DND-41 (cell line): ENCODE measurements around the gene TSC2.

Experiments
- ATAC-seq: fragments of 200-7000 bp; cut with Tn5 transposase; 3 replicates; pipeline ENCODE4 v1.9.1; 2021; ENCODE audit warnings: low read depth; ENCODE audit not compliant: insufficient read depth
- DNase-seq: peaks from one replicate; pipeline ENCODE4 v3.0.0-alpha.2; 2020
- H2AFZ ChIP-seq: 2 replicates; pipeline ENCODE4 v1.6.0; 2012; ENCODE audit warnings: low read depth, low read length
- H3K27ac ChIP-seq: 2 replicates; pipeline ENCODE4 v1.5.1; 2012; ENCODE audit warnings: low read length, inconsistent platforms
- H3K27me3 ChIP-seq: fragments of 200-600 bp; sonication (generic); 2 replicates; pipeline ENCODE4 v1.6.0; 2012; ENCODE audit warnings: low read length, mild to moderate bottlenecking, inconsistent platforms; ENCODE audit not compliant: insufficient read depth, poor library complexity
- H3K36me3 ChIP-seq: 2 replicates; pipeline ENCODE4 v1.5.1; 2012; ENCODE audit warnings: low read length, inconsistent platforms; ENCODE audit not compliant: insufficient read depth
- H3K4me1 ChIP-seq: 2 replicates; pipeline ENCODE4 v1.5.1; 2012; ENCODE audit warnings: mild to moderate bottlenecking, low read length; ENCODE audit not compliant: insufficient read depth
- H3K4me2 ChIP-seq: 2 replicates; pipeline ENCODE4 v1.6.0; 2012; ENCODE audit warnings: mild to moderate bottlenecking, moderate library complexity, low read length, inconsistent platforms; ENCODE audit not compliant: insufficient read depth
- H3K4me3 ChIP-seq, 2 experiments: fragments of 200-600 bp in 1 of 2; shearing (Covaris generic) in 1 of 2; 2 replicates each; pipeline ENCODE4 v1.5.1; 2012 to 2016; ENCODE audit warnings: inconsistent platforms in 2 of 2, low read length in 2 of 2, mild to moderate bottlenecking in 2 of 2, low read depth in 1 of 2, moderate library complexity in 1 of 2
- H3K79me2 ChIP-seq: 2 replicates; pipeline ENCODE4 v1.6.0; 2012; ENCODE audit warnings: low read length, inconsistent platforms; ENCODE audit not compliant: insufficient read depth
- H3K9ac ChIP-seq: 2 replicates; pipeline ENCODE4 v1.6.0; 2012; ENCODE audit warnings: low read depth, mild to moderate bottlenecking, inconsistent platforms, low read length, moderate library complexity
- H3K9me3 ChIP-seq: 2 replicates; pipeline ENCODE4 v1.5.1; 2012; ENCODE audit warnings: low read length, moderate library complexity, mild to moderate bottlenecking, inconsistent platforms; ENCODE audit not compliant: insufficient read depth, severe bottlenecking
- H4K20me1 ChIP-seq: 2 replicates; pipeline ENCODE4 v1.6.0; 2012; ENCODE audit warnings: low read length; ENCODE audit not compliant: insufficient read depth
- CTCF ChIP-seq: IDR thresholded peaks from 2 replicates; pipeline ENCODE4 v1.5.1; 2012; ENCODE audit warnings: borderline replicate concordance, low read length, moderate library complexity, mild to moderate bottlenecking; ENCODE audit not compliant: poor library complexity, severe bottlenecking; ENCODE audit errors: extremely low read depth
- EZH2 ChIP-seq: IDR thresholded peaks from 3 replicates; pipeline ENCODE4 v1.6.1; 2012; ENCODE audit warnings: borderline replicate concordance, low read depth, mild to moderate bottlenecking, moderate library complexity, low read length, inconsistent platforms; ENCODE audit not compliant: severe bottlenecking

Gene TSC2

GRCh38 chr16:2035431-2036199 lies 12.2 kb upstream of the TSC2 start:
- no peaks in the 10 kb centered on the region for H3K27me3 ChIP-seq
- DNase-seq (no peak), ATAC-seq (no peak)
- no peaks in the 10 kb centered on the region for H3K36me3 ChIP-seq
- no peak overlapping the region for H3K4me2 ChIP-seq
- no peaks in the 10 kb centered on the region for H3K4me1 ChIP-seq
- H3K27ac ChIP-seq, result no peak overlapping the region
- H3K79me2 ChIP-seq, result no peaks in the 10 kb centered on the region
- no peak overlapping the region for H2AFZ ChIP-seq
- TF ChIP-seq EZH2, result no peak
- H3K4me3 ChIP-seq, result no peak overlapping the region
- 0 out of 2 replicates have a peak, but pooled peaks cover 3% of the 10 kb centered on the region for H4K20me1 ChIP-seq
- H3K9ac ChIP-seq, result no peak overlapping the region
- H3K9me3 ChIP-seq, result no peaks in the 10 kb centered on the region

GRCh38 chr16:2036200-2036966 lies 11.4 kb upstream of the TSC2 start:
- 0 out of 2 replicates have a peak, but pooled peaks cover 3% of the 10 kb centered on the region for H4K20me1 ChIP-seq
- no peaks in the 10 kb centered on the region for H3K9me3 ChIP-seq
- no peak overlapping the region for H3K27ac ChIP-seq
- DNase-seq (no peak), ATAC-seq (no peak)
- H3K79me2 ChIP-seq, result no peaks in the 10 kb centered on the region
- H3K4me1 ChIP-seq, result no peaks in the 10 kb centered on the region
- no peaks in the 10 kb centered on the region for H3K27me3 ChIP-seq
- H3K36me3 ChIP-seq, result no peaks in the 10 kb centered on the region
- H3K9ac ChIP-seq, result no peak overlapping the region
- no peak overlapping the region for H2AFZ ChIP-seq
- no peak for TF ChIP-seq EZH2
- TF ChIP-seq CTCF, result no peak
- H3K4me3 ChIP-seq, result no peak overlapping the region
- H3K4me2 ChIP-seq, result no peak overlapping the region

GRCh38 chr16:2037115-2037514 lies 10.7 kb upstream of the TSC2 start:
- Histone ChIP-seq H4K20me1 (0 out of 2 replicates have a peak, but pooled peaks cover 3% of the 10 kb centered on the region), H3K9ac (no peak overlapping the region), H3K9me3 (no peaks in the 10 kb centered on the region), H3K4me3 (no peak overlapping the region), H3K27me3 (no peaks in the 10 kb centered on the region), H3K27ac (no peak overlapping the region), H3K4me1 (no peaks in the 10 kb centered on the region), H3K36me3 (no peaks in the 10 kb centered on the region), H3K79me2 (no peaks in the 10 kb centered on the region), H3K4me2 (no peak overlapping the region), H2AFZ (no peak overlapping the region)
- DNase-seq (no peak), ATAC-seq (no peak)
- TF ChIP-seq CTCF, result no peak
- TF ChIP-seq EZH2, result no peak
